HUES6 (cell line): ENCODE results near the gene CUBN.

Source experiments
- H3K27ac ChIP-seq: 2 replicates; pipeline ENCODE4 v1.7.0; 2013; ENCODE audit warnings: low read depth, mild to moderate bottlenecking, low read length, inconsistent platforms
- H3K27me3 ChIP-seq: 2 replicates; pipeline ENCODE4 v1.6.1; 2013; ENCODE audit warnings: low read length; ENCODE audit not compliant: control insufficient read depth, insufficient read depth
- H3K36me3 ChIP-seq: 2 replicates; pipeline ENCODE4 v1.6.1; 2013; ENCODE audit warnings: low read length; ENCODE audit not compliant: control insufficient read depth, insufficient read depth
- H3K4me1 ChIP-seq: 2 replicates; pipeline ENCODE4 v1.6.1; 2013; ENCODE audit warnings: low read length; ENCODE audit not compliant: control insufficient read depth, insufficient read depth
- H3K4me3 ChIP-seq: 2 replicates; pipeline ENCODE4 v1.5.1; 2013; ENCODE audit warnings: low read depth, low read length
- H3K9ac ChIP-seq: one replicate; pipeline ENCODE4 v1.6.1; 2013; ENCODE audit warnings: mild to moderate bottlenecking, low read length
- H3K9me3 ChIP-seq: 2 replicates; pipeline ENCODE4 v1.6.1; 2013; ENCODE audit warnings: low read depth, low read length; ENCODE audit not compliant: control insufficient read depth, insufficient read depth

CUBN gene

GRCh38 chr10:17041626-17042520, 87.7 kb downstream of the CUBN start:
- H3K27me3 ChIP-seq: no peaks in the 10 kb centered on the region
- H3K27ac ChIP-seq: no peak overlapping the region
- H3K4me3 ChIP-seq: no peak overlapping the region
- H3K4me1 ChIP-seq: no peaks in the 10 kb centered on the region
- H3K9me3 ChIP-seq: no peaks in the 10 kb centered on the region
- H3K36me3 ChIP-seq: no peaks in the 10 kb centered on the region
- no peak overlapping the region for H3K9ac ChIP-seq

DNA sequence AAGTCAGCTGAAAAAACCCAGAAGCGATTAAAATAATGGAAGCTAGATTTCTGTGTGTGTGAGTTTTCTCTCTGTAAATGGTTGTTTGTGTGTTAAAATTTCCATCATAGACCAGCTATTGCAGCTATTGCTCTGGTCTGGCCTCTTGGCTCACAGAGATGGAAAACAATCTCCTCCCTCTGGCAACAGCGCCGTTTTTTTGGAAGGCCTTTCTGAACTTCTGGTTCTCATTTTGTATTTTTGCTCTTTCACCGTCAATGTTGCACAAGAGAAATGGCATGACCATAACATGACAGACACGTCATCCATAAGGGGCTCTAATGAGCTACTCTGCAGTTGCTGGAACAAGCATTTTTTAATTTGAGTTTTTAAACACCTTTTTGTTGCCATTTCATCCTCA, 91.0 kb downstream of the CUBN start:
- H3K9ac ChIP-seq: no peak overlapping the region
- H3K4me1 ChIP-seq: no peaks in the 10 kb centered on the region
- no peak overlapping the region for H3K4me3 ChIP-seq
- no peaks in the 10 kb centered on the region for H3K9me3 ChIP-seq
- no peaks in the 10 kb centered on the region for H3K36me3 ChIP-seq
- no peaks in the 10 kb centered on the region for H3K27me3 ChIP-seq
- H3K27ac ChIP-seq: no peak overlapping the region

DNA sequence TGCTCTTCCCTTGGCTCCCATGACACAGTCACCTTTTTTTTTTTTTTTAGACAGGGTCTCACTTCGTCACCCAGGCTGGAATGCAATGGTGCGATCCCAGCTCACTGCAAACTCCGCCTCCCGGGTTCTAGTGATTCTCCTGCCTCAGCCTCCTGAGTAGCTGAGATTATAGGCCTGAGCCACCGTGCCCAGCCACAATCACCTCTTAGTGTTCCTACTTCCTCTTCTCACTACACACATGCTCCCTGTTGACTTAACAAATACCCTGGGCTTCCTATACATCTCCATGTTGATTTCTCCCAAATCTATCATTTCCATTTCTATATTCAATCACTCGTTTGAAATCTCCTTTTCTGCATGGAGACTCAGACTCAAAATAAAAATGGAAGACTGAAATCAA, 91.7 kb downstream of the CUBN start:
- H3K27me3 ChIP-seq: no peaks in the 10 kb centered on the region
- H3K4me3 ChIP-seq: no peak overlapping the region
- no peaks in the 10 kb centered on the region for H3K4me1 ChIP-seq
- H3K9me3 ChIP-seq: no peaks in the 10 kb centered on the region
- no peaks in the 10 kb centered on the region for H3K36me3 ChIP-seq
- no peak overlapping the region for H3K27ac ChIP-seq
- H3K9ac ChIP-seq: no peak overlapping the region

DNA sequence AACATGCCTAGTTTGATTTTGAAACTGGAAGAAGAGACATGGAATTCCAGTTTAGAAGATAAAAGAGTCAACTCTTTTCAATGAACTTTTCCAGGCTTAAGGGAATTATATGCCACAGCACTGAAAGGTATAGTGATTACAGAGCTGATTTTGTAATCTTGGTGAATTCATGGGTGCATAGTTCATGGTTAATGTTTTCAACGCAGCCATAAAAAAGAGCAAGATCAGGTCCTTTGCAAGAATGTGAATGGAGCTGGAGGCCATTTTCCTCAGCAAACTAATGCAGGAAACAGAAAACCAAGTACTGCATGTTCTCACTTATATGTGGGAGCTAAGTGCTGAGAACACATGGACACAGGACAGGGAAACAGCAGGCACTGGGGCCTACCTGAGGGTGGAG, 94.2 kb downstream of the CUBN start:
- Histone ChIP-seq H3K4me3 (no peak overlapping the region), H3K27ac (no peak overlapping the region), H3K9ac (no peak overlapping the region), H3K9me3 (no peaks in the 10 kb centered on the region), H3K36me3 (no peaks in the 10 kb centered on the region), H3K4me1 (0 out of 2 replicates have a peak, but pooled peaks cover 7% of the 10 kb centered on the region), H3K27me3 (no peaks in the 10 kb centered on the region)

GRCh38 chr10:17033529-17034260, 95.9 kb downstream of the CUBN start:
- H3K27ac ChIP-seq: no peak overlapping the region

GRCh38 chr10:17031637-17032635, 97.7 kb downstream of the CUBN start:
- H3K9me3 ChIP-seq: no peaks in the 10 kb centered on the region
- no peak overlapping the region for H3K4me3 ChIP-seq
- H3K4me1 ChIP-seq: peaks cover 17% of the 10 kb centered on the region
- no peaks in the 10 kb centered on the region for H3K27me3 ChIP-seq
- no peaks in the 10 kb centered on the region for H3K36me3 ChIP-seq
- H3K9ac ChIP-seq: no peak overlapping the region
- no peak overlapping the region for H3K27ac ChIP-seq

More at GRCh38 chr10:17033529-17034260, 95.9 kb downstream of the CUBN start:
- no peak overlapping the region for H3K9ac ChIP-seq
- H3K27me3 ChIP-seq: no peaks in the 10 kb centered on the region
- no peaks in the 10 kb centered on the region for H3K9me3 ChIP-seq
- H3K4me3 ChIP-seq: no peak overlapping the region
- H3K4me1 ChIP-seq: peaks cover 17% of the 10 kb centered on the region
- no peaks in the 10 kb centered on the region for H3K36me3 ChIP-seq

DNA sequence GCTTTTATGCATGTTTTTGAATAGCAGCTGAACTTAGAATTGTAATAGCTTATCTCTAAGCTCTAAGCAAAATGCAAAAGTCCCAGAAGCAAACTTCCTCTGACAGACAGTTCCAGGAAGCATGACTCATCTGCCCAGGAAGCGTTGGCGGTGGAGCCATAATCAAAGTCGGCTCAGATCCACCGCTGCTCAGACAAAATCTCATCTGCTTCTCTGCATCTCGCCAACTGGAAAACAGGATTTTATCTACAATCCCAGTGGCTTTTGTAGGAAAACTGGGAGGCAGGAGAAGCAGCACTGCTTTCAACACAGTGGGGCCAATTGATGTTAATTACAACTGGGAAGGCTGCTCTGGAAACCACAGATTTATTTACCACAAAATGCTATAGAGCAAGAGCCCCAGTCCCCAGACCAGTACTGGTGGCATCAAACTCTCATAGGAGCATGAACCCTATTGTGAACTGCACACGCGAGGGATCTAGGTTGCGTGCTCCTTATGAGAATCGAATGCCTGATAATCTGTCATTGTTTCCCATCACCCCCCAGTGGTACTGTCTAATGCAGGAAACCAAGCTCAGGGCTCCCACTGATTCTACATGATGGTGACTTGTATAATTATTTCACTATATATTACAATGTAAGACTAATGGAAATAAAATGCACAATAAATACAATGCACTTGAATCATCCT, 99.9 kb downstream of the CUBN start:
- peaks cover 17% of the 10 kb centered on the region for H3K4me1 ChIP-seq
- no peaks in the 10 kb centered on the region for H3K9me3 ChIP-seq
- H3K36me3 ChIP-seq: no peaks in the 10 kb centered on the region
- peak overlapping the region; percentile 37; the same call in 1 of the 2 replicates for H3K27ac ChIP-seq
- no peak overlapping the region for H3K4me3 ChIP-seq
- no peak overlapping the region for H3K9ac ChIP-seq
- H3K27me3 ChIP-seq: no peaks in the 10 kb centered on the region

DNA sequence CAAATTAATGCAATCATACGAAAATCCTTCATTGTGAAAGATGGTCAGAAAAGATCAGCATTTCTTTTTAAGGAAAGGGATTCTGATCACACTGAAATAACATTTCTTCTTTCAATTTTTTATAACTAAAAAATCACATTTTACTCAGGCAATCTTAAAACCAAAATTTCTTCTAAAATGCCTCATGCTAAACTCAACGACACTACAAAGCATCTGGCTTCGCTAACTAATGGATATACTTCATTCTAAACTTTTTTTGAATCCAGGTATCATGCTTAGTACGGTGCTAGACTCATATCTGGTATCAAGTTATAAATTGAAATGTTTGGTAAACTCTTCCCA, 100.4 kb downstream of the CUBN start:
- Histone ChIP-seq H3K9me3 (no peaks in the 10 kb centered on the region), H3K27ac (peak overlapping the region; percentile 37; the same call in 1 of the 2 replicates), H3K9ac (no peak overlapping the region), H3K27me3 (no peaks in the 10 kb centered on the region), H3K4me1 (peaks cover 17% of the 10 kb centered on the region), H3K4me3 (no peak overlapping the region), H3K36me3 (no peaks in the 10 kb centered on the region)

- Histone ChIP-seq H3K36me3 (no peaks in the 10 kb centered on the region), H3K4me3 (no peak overlapping the region), H3K9me3 (no peaks in the 10 kb centered on the region), H3K27me3 (no peaks in the 10 kb centered on the region), H3K27ac (peak overlapping the region; percentile 37; the same call in 1 of the 2 replicates), H3K9ac (no peak overlapping the region), H3K4me1 (peaks cover 22% of the 10 kb centered on the region)
These were observed 100.8 kb downstream of the CUBN start for GRCh38 chr10:17028798-17029197.
